ENCODE measurements around the gene WDFY4. TPM values are rescaled to one million over a fixed set of nuclear protein-coding genes. Genes with fewer than 3 reads are reported as not detected.

Gene WDFY4
- total and polyA plus RNA-seq, 5 experiments from 2014 or later: 0.04 to 8.5 (median 4.3) TPM; not detected in 1

Small RNAs within 50 kb of the gene (microRNA-seq; reads per million reads assigned to microRNA genes)
- not detected for gene MIR4294 (ENCODE audit: borderline microRNAs expressed)

Other genes starting within 250 kb of the WDFY4 start
- gene ARHGAP22, start 79.8 kb upstream of the WDFY4 start, total RNA-seq: under 1 TPM in 1 of 2 experiments, not detected in 1; 0.88 TPM
- not detected for gene ARHGAP22, start 79.8 kb upstream of the WDFY4 start, polyA plus RNA-seq

All from naive thymus-derived CD8-positive, alpha-beta T cell (primary cell).